Neuronal stem cell (in vitro differentiated cells): ENCODE measurements around the gene NKIRAS2.
A peak's percentile ranks its signal among the peaks of the same experiment; 100 is the strongest.

Source experiments
- DNase-seq: peaks from one replicate; pipeline ENCODE4 v3.0.0-alpha.2; 2013; ENCODE audit warnings: low spot score
- H2AFZ ChIP-seq: one replicate; pipeline ENCODE4 v1.6.1; 2013; ENCODE audit warnings: mild to moderate bottlenecking, low read length, inconsistent platforms
- H2AK5ac ChIP-seq: 2 replicates; pipeline ENCODE4 v1.6.1; 2013; ENCODE audit warnings: low read depth, mild to moderate bottlenecking, inconsistent platforms, low read length, moderate library complexity, mixed read lengths
- H2BK120ac ChIP-seq: 2 replicates; pipeline ENCODE4 v1.6.1; 2013; ENCODE audit warnings: low read depth, mild to moderate bottlenecking, inconsistent platforms, low read length, moderate library complexity, mixed read lengths
- H2BK12ac ChIP-seq: one replicate; pipeline ENCODE4 v1.6.1; 2013; ENCODE audit warnings: low read length, inconsistent platforms
- H2BK15ac ChIP-seq: 2 replicates; pipeline ENCODE4 v1.6.1; 2013; ENCODE audit warnings: mild to moderate bottlenecking, low read length, inconsistent platforms, mixed read lengths
- H2BK5ac ChIP-seq: one replicate; pipeline ENCODE4 v1.6.1; 2013; ENCODE audit warnings: inconsistent platforms, mild to moderate bottlenecking, low read length, moderate library complexity
- H3K14ac ChIP-seq: one replicate; pipeline ENCODE4 v1.6.1; 2013; ENCODE audit warnings: low read length, inconsistent platforms
- H3K18ac ChIP-seq: 2 replicates; pipeline ENCODE4 v1.6.1; 2013; ENCODE audit warnings: low read length, inconsistent platforms
- H3K23ac ChIP-seq: 2 replicates; pipeline ENCODE4 v1.6.1; 2013; ENCODE audit warnings: low read depth, mild to moderate bottlenecking, mixed read lengths, low read length, inconsistent platforms; ENCODE audit not compliant: poor library complexity
- H3K27ac ChIP-seq: replicated peaks from 3 replicates; pipeline ENCODE4 v1.5.1; 2013; ENCODE audit warnings: low read length, inconsistent platforms
- H3K27me3 ChIP-seq, 3 experiments: 2 replicates each; pipeline ENCODE4 v1.6.1; 2013; ENCODE audit warnings: low read length in 3 of 3, mild to moderate bottlenecking in 2 of 3, inconsistent platforms in 1 of 3, low read depth in 1 of 3, mixed read lengths in 1 of 3, moderate library complexity in 1 of 3; ENCODE audit not compliant: control insufficient read depth in 3 of 3, insufficient read depth in 3 of 3
- H3K36me3 ChIP-seq, 2 donors: replicated peaks in 1 of 2; 2 replicates each; pipeline ENCODE4 v1.6.1; 2013; ENCODE audit warnings: low read length in 2 of 2; ENCODE audit not compliant: control insufficient read depth in 2 of 2, insufficient read depth in 2 of 2
- H3K4ac ChIP-seq: 2 replicates; pipeline ENCODE4 v1.6.1; 2013; ENCODE audit warnings: inconsistent platforms, mild to moderate bottlenecking, low read length, moderate library complexity
- H3K4me1 ChIP-seq, 2 donors: 1 replicate in 1 of 2; 2 replicates in 1 of 2; pipeline ENCODE4 v1.6.1; 2013; ENCODE audit warnings: low read length in 2 of 2, low read depth in 1 of 2; ENCODE audit not compliant: control insufficient read depth in 2 of 2, insufficient read depth in 1 of 2
- H3K4me2 ChIP-seq: one replicate; pipeline ENCODE4 v1.6.1; 2013; ENCODE audit warnings: mild to moderate bottlenecking, low read length, inconsistent platforms; ENCODE audit not compliant: insufficient read depth, poor library complexity, severe bottlenecking
- H3K4me3 ChIP-seq, 2 donors: 2 replicates each; pipeline ENCODE4 v1.5.1; 2013; ENCODE audit warnings: low read length in 2 of 2, mild to moderate bottlenecking in 2 of 2, inconsistent platforms in 1 of 2, moderate library complexity in 1 of 2
- H3K79me1 ChIP-seq: one replicate; pipeline ENCODE4 v1.6.1; 2013; ENCODE audit warnings: low read depth, mild to moderate bottlenecking, inconsistent platforms, low read length, moderate library complexity
- H3K9ac ChIP-seq: one replicate; pipeline ENCODE4 v1.6.1; 2013; ENCODE audit warnings: mild to moderate bottlenecking, low read depth, low read length, inconsistent platforms; ENCODE audit not compliant: poor library complexity
- H3K9me3 ChIP-seq, 2 donors: replicated peaks in 1 of 2; 2 replicates each; pipeline versions ENCODE3 to v1.6.1; 2013; ENCODE audit warnings: low read length in 2 of 2, mild to moderate bottlenecking in 2 of 2, inconsistent platforms in 1 of 2, low read depth in 1 of 2, mixed read lengths in 1 of 2, moderate library complexity in 1 of 2; ENCODE audit not compliant: control insufficient read depth in 2 of 2, insufficient read depth in 1 of 2
- H4K8ac ChIP-seq: one replicate; pipeline ENCODE4 v1.6.1; 2013; ENCODE audit warnings: low read depth, mild to moderate bottlenecking, inconsistent platforms, low read length, moderate library complexity
- H4K91ac ChIP-seq: one replicate; pipeline ENCODE4 v1.6.1; 2013; ENCODE audit warnings: low read length, low read depth, mild to moderate bottlenecking, inconsistent platforms; ENCODE audit not compliant: poor library complexity
- WGBS, 2 donors: extraction: QIAGEN DNeasy Blood & Tissue Kit; methylation state at CpG; one replicate each; pipeline ENCODE4 v1.1.7; 2013; ENCODE audit warnings: missing lambda C conversion rate in 2 of 2, mixed read lengths in 1 of 2; ENCODE audit not compliant: insufficient read length in 2 of 2, insufficient replicate concordance in 1 of 2; ENCODE audit errors: extremely low coverage in 2 of 2; 5-methylcytosine and 5-hydroxymethylcytosine counted together

NKIRAS2 gene

DNA sequence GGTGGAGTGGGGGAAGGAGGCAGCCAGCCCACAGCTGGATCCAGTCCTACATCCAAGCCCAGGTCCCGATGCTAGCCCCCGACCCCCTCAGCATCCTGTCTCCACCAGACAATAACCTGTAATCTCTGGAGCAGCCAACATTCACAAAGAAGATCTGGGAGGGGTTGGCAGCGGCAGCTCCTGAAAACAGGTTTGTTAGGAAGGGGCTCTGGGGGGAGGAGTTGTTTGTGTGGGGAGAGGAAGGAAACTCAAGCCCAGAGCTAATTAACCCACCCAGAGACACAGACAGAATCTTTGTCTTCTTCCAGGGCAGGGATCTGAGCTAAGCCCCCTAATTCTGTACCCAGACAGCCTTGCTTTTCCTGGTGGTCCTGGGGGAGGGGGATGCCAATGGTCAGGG is 35.1 kb downstream of the NKIRAS2 start:
- DNase-seq = no peak
- H3K4me3 ChIP-seq = no peak overlapping the region

GRCh38 chr17:42055496-42055895 is 35.6 kb downstream of the NKIRAS2 start:
- peaks cover 2% of the 10 kb centered on the region for H3K79me1 ChIP-seq
- peaks cover 12 to 16% of the 10 kb centered on the region in 2 donors for H3K4me1 ChIP-seq
- no peak overlapping the region for H3K4me2 ChIP-seq
- H3K36me3 ChIP-seq = no peaks in the 10 kb centered on the region
- peaks cover 0 to 36% (median 27%) of the 10 kb centered on the region in 3 experiments for H3K27me3 ChIP-seq
- no peak overlapping the region for H2AK5ac ChIP-seq
- no peak overlapping the region for H3K14ac ChIP-seq
- H3K4ac ChIP-seq = no peak overlapping the region
- H3K4me3 ChIP-seq = no peak overlapping the region
- no peak overlapping the region for H2BK5ac ChIP-seq
- H2BK15ac ChIP-seq = no peak overlapping the region
- H2BK120ac ChIP-seq = no peak overlapping the region
- no peak overlapping the region for H3K18ac ChIP-seq
- no peak overlapping the region for H3K27ac ChIP-seq
- H2AFZ ChIP-seq = no peak overlapping the region
- no peak overlapping the region for H2BK12ac ChIP-seq
- no CpG with 5 or more reads among the region's 6 CpGs for WGBS, 2 donors
- H4K8ac ChIP-seq = no peak overlapping the region
- H3K9ac ChIP-seq = no peak overlapping the region
- no peak overlapping the region for H4K91ac ChIP-seq
- H3K23ac ChIP-seq = no peak overlapping the region
- DNase-seq = no peak
- H3K9me3 ChIP-seq = peaks cover 0 to 12% of the 10 kb centered on the region in 2 donors

More for the DNA sequence above, 35.1 kb downstream of the NKIRAS2 start:
- H3K79me1 ChIP-seq = peaks cover 2% of the 10 kb centered on the region
- H3K27ac ChIP-seq = no peak overlapping the region
- no CpG with 5 or more reads among the region's 3 CpGs for WGBS, 2 donors
- no peak overlapping the region for H3K18ac ChIP-seq
- H3K9ac ChIP-seq = no peak overlapping the region
- no peak overlapping the region for H4K8ac ChIP-seq
- H3K4ac ChIP-seq = no peak overlapping the region
- no peak overlapping the region for H2BK15ac ChIP-seq
- H2BK12ac ChIP-seq = no peak overlapping the region
- H2AK5ac ChIP-seq = no peak overlapping the region
- H2BK5ac ChIP-seq = no peak overlapping the region
- H3K36me3 ChIP-seq = no peaks in the 10 kb centered on the region
- H2AFZ ChIP-seq = no peak overlapping the region
- no peak overlapping the region for H4K91ac ChIP-seq
- no peak overlapping the region for H2BK120ac ChIP-seq
- no peak overlapping the region for H3K23ac ChIP-seq
- no peak overlapping the region for H3K4me2 ChIP-seq
- H3K4me1 ChIP-seq = peaks cover 12 to 16% of the 10 kb centered on the region in 2 donors
- peaks cover 0 to 12% of the 10 kb centered on the region in 2 donors for H3K9me3 ChIP-seq
- peaks cover 0 to 36% (median 27%) of the 10 kb centered on the region in 3 experiments for H3K27me3 ChIP-seq
- no peak overlapping the region for H3K14ac ChIP-seq

GRCh38 chr17:42056635-42057034 is 36.7 kb downstream of the NKIRAS2 start:
- Histone ChIP-seq H4K8ac (no peak overlapping the region), H3K18ac (no peak overlapping the region), H3K27ac (no peak overlapping the region), H3K9ac (no peak overlapping the region), H3K79me1 (peaks cover 2% of the 10 kb centered on the region), H3K27me3 (peaks cover 0 to 29% (median 18%) of the 10 kb centered on the region in 3 experiments), H3K4me3 (no peak overlapping the region), H3K4me2 (no peak overlapping the region), H2BK120ac (no peak overlapping the region), H2BK12ac (no peak overlapping the region), H3K4me1 (peaks cover 7 to 16% of the 10 kb centered on the region in 2 donors), H4K91ac (no peak overlapping the region), H3K9me3 (peaks cover 0 to 12% of the 10 kb centered on the region in 2 donors), H2AFZ (no peak overlapping the region), H3K4ac (no peak overlapping the region), H2BK5ac (no peak overlapping the region), H2BK15ac (no peak overlapping the region), H3K23ac (no peak overlapping the region), H3K14ac (no peak overlapping the region), H3K36me3 (no peaks in the 10 kb centered on the region), H2AK5ac (no peak overlapping the region)
- no peak for DNase-seq
- no CpG with 5 or more reads among the region's 3 CpGs for WGBS, 2 donors

GRCh38 chr17:42058063-42058462 is 38.2 kb downstream of the NKIRAS2 start:
- peaks cover 0 to 23% (median 11%) of the 10 kb centered on the region in 3 experiments for H3K27me3 ChIP-seq
- peaks cover 2% of the 10 kb centered on the region for H3K79me1 ChIP-seq
- peak overlapping the region; percentile 53 for H2BK5ac ChIP-seq
- no peak overlapping the region for H2BK120ac ChIP-seq
- peaks cover 5 to 16% of the 10 kb centered on the region in 2 donors for H3K4me1 ChIP-seq
- peak overlapping the region; percentile 63 for H2AK5ac ChIP-seq
- no peak overlapping the region for H2AFZ ChIP-seq
- DNase-seq = no peak
- no peak overlapping the region for H4K8ac ChIP-seq
- no peak overlapping the region for H4K91ac ChIP-seq
- no peak overlapping the region for H3K4me3 ChIP-seq
- no peak overlapping the region for H3K4ac ChIP-seq
- no CpG with 5 or more reads among the region's 7 CpGs for WGBS, 2 donors
- H3K27ac ChIP-seq = no peak overlapping the region
- no peak overlapping the region for H3K9ac ChIP-seq
- no peaks in the 10 kb centered on the region for H3K36me3 ChIP-seq
- H3K4me2 ChIP-seq = no peak overlapping the region
- H3K23ac ChIP-seq = peak overlapping the region; percentile 55
- no peak overlapping the region for H3K14ac ChIP-seq
- no peak overlapping the region for H2BK12ac ChIP-seq
- peak overlapping the region; percentile 71 for H3K18ac ChIP-seq
- H3K9me3 ChIP-seq = peaks cover 0 to 12% of the 10 kb centered on the region in 2 donors
- H2BK15ac ChIP-seq = no peak overlapping the region
